T-cell (primary cell): ENCODE results near the gene CBFA2T2. TPM values are rescaled to one million over a fixed set of nuclear protein-coding genes. Genes with fewer than 3 reads are reported as not detected.
"Not testable (repeated sequence)": the region's sequence is repeated elsewhere in the genome, so short reads cannot be mapped to it uniquely, and the experiment has no call there.

Experiments used
- ATAC-seq, 4 experiments: fragments of 200-7000 bp in 3 of 4; fragments of 150-1000 bp in 1 of 4; cut with Tn5 transposase; replicated peaks in 1 of 4; 1 replicate in 3 of 4; 2 replicates in 1 of 4; pipeline ENCODE4 v1.10.0; 2021; ENCODE audit warnings: moderate library complexity in 3 of 4, mild to moderate bottlenecking in 2 of 4, moderate number of reproducible peaks in 1 of 4
- CTCF ChIA-PET, 2 donors: fragments of 300-600 bp; sonication (Branson Sonifier 250); formaldehyde crosslinking; loops; one replicate each; lab custom pipeline; 2022; ENCODE audit warnings: antibody characterized with exemption in 2 of 2; lab: Charles Lee
- POLR2A ChIA-PET, 2 donors: fragments of 300-600 bp; sonication (Branson Sonifier 250); formaldehyde crosslinking; loops; one replicate each; lab custom pipeline; 2022; ENCODE audit warnings: antibody characterized with exemption in 2 of 2; lab: Charles Lee
- DNase-seq, 35 experiments: peaks; one replicate each; pipeline versions ENCODE4 v3.0.0 to v3.0.0-alpha.2; 2013 to 2023
- H3K27ac ChIP-seq: one replicate; pipeline ENCODE4 v1.5.1; 2013; ENCODE audit warnings: low read length
- H3K27me3 ChIP-seq, 2 experiments: replicated peaks in 1 of 2; 1 replicate in 1 of 2; 2 replicates in 1 of 2; pipeline versions ENCODE4 v1.6.1 to v1.7.0; 2013; ENCODE audit warnings: low read length in 1 of 2, mixed read lengths in 1 of 2; ENCODE audit not compliant: control insufficient read depth in 2 of 2, insufficient read depth in 2 of 2; ENCODE audit errors: extremely low read depth in 1 of 2
- H3K36me3 ChIP-seq, 2 donors: 1 replicate in 1 of 2; 2 replicates in 1 of 2; pipeline versions ENCODE4 v1.6.1 to v1.7.0; 2013; ENCODE audit warnings: low read length in 1 of 2; ENCODE audit not compliant: control insufficient read depth in 2 of 2, insufficient read depth in 1 of 2; ENCODE audit errors: extremely low read depth in 1 of 2
- H3K4me1 ChIP-seq, 2 experiments: 1 replicate in 1 of 2; 2 replicates in 1 of 2; pipeline versions ENCODE4 v1.6.1 to v1.7.0; 2013; ENCODE audit warnings: low read length in 2 of 2, mixed read lengths in 1 of 2; ENCODE audit not compliant: insufficient read depth in 2 of 2, control insufficient read depth in 1 of 2; ENCODE audit errors: extremely low read depth in 1 of 2
- H3K4me3 ChIP-seq, 2 donors: 1 replicate in 1 of 2; 2 replicates in 1 of 2; pipeline versions ENCODE4 v1.5.1 to v1.7.0; 2013; ENCODE audit warnings: mild to moderate bottlenecking in 2 of 2, low read length in 1 of 2, moderate library complexity in 1 of 2; ENCODE audit not compliant: control insufficient read depth in 1 of 2; ENCODE audit errors: extremely low read depth in 1 of 2
- H3K9me3 ChIP-seq: 2 replicates; pipeline ENCODE4 v1.7.0; 2013
- H3K27ac Mint-ChIP-seq, 2 donors: one replicate each; pipeline ENCODE4 v1.8.0; 2020 to 2021; ENCODE audit warnings: mild to moderate bottlenecking in 2 of 2, mixed read lengths in 2 of 2
- H3K27me3 Mint-ChIP-seq, 2 donors: one replicate each; pipeline ENCODE4 v1.8.0; 2021 to 2022; ENCODE audit warnings: mixed read lengths in 2 of 2
- H3K36me3 Mint-ChIP-seq: one replicate; pipeline ENCODE4 v1.8.0; 2021; ENCODE audit warnings: mixed read lengths
- H3K4me1 Mint-ChIP-seq, 3 donors: one replicate each; pipeline ENCODE4 v1.8.0; 2020 to 2022; ENCODE audit warnings: mixed read lengths in 3 of 3, mild to moderate bottlenecking in 1 of 3
- H3K4me3 Mint-ChIP-seq, 3 donors: one replicate each; pipeline ENCODE4 v1.8.0; 2020 to 2022; ENCODE audit warnings: mild to moderate bottlenecking in 3 of 3, mixed read lengths in 3 of 3, moderate library complexity in 3 of 3
- H3K9me3 Mint-ChIP-seq, 3 donors: one replicate each; pipeline ENCODE4 v1.8.0; 2020 to 2022; ENCODE audit warnings: mixed read lengths in 3 of 3
- WGBS: methylation state at CpG from one replicate; pipeline ENCODE4 v1.1.5; 2013; ENCODE audit warnings: missing lambda C conversion rate; ENCODE audit not compliant: insufficient coverage; 5-methylcytosine and 5-hydroxymethylcytosine counted together
- total RNA-seq, 35 experiments: library from RNA in 6 of 35; stranded (reverse) in 6 of 35; fragments of 120-200 nt in 1 of 35; gene quantifications; one replicate each; pipeline versions ENCODE4 v1.2.1 to v1.2.4 and lab custom pipeline; 2013 to 2026

CBFA2T2 gene
- total RNA-seq, 5 donors from 2014 or later (not counting 1 experiment from before 2014, with no cell fraction given), result 25.2 to 34.2 (median 31.0) TPM

- Histone ChIP-seq H3K27me3 (no peaks in the 10 kb centered on the region), H3K4me3 (no peak overlapping the region), H3K36me3 (peaks cover 13 to 63% of the 10 kb centered on the region in 2 donors), H3K9me3 (no peaks in the 10 kb centered on the region), H3K4me1 (peaks cover 3 to 17% of the 10 kb centered on the region in 2 experiments), H3K27ac (no peak overlapping the region)
- Mint-ChIP-seq H3K9me3 (no peaks in the 10 kb centered on the region), H3K4me1 (peaks cover 8 to 15% (median 15%) of the 10 kb centered on the region in 3 donors), H3K36me3 (peaks cover 53% of the 10 kb centered on the region), H3K4me3 (no peak overlapping the region), H3K27me3 (no peaks in the 10 kb centered on the region), H3K27ac (no peak overlapping the region)
- ChIA-PET CTCF (no interaction called here), POLR2A (no interaction called here)
- no peak for DNase-seq
- WGBS, result 67% methylated on average over 1 of the region's 5 CpGs
- no peak for ATAC-seq
These were observed 140.1 kb downstream of the CBFA2T2 start for GRCh38 chr20:33629979-33630378.

- Mint-ChIP-seq H3K9me3 (no peaks in the 10 kb centered on the region), H3K27ac (no peak overlapping the region), H3K36me3 (peaks cover 48% of the 10 kb centered on the region), H3K4me3 (no peak overlapping the region), H3K27me3 (no peaks in the 10 kb centered on the region), H3K4me1 (peaks cover 5 to 11% (median 9%) of the 10 kb centered on the region in 3 donors)
- no peak overlapping the region for H3K27ac ChIP-seq
- ChIA-PET CTCF (no interaction called here), POLR2A (interaction anchor here in 1 of 2 donors (0.5 kb wide), 1 partner anchor 176 kb away, joined by 6 read pairs; no protein-coding TSS in a partner anchor)
- no peaks in the 10 kb centered on the region for H3K9me3 ChIP-seq
- no peaks in the 10 kb centered on the region for H3K27me3 ChIP-seq
- peaks cover 3 to 13% of the 10 kb centered on the region in 2 experiments for H3K4me1 ChIP-seq
- ATAC-seq, result no peak
- H3K4me3 ChIP-seq, result no peak overlapping the region
- peaks cover 13 to 63% of the 10 kb centered on the region in 2 donors for H3K36me3 ChIP-seq
- WGBS, result 89% methylated on average over 1 of the region's 4 CpGs
- no peak for DNase-seq
These were observed 140.6 kb downstream of the CBFA2T2 start for GRCh38 chr20:33630507-33630906.

DNA sequence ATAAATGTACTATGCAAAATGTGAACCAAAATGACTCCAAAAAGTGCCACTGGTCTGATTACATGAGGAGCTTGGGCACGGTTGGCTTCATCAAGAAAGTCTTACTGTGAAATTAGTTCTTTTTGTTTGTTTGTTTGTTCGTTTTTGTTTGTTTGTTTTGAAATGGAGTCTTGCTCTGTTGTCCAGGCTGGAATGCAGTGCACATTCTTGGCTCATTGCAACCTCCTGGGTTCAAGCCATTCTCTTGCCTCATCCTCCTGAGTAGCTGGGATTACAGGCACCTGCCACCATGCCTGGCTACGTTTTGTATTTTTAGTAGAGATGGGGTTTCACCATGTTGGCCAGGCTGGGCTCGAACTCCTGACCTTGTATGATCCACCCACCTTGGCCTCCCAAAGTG is 142.0 kb downstream of the CBFA2T2 start:
- H3K4me1 ChIP-seq, H3K4me3 ChIP-seq, H3K4me1 Mint-ChIP-seq, ATAC-seq, H3K9me3 ChIP-seq, H3K27me3 ChIP-seq, H3K9me3 Mint-ChIP-seq, CTCF ChIA-PET, H3K27ac Mint-ChIP-seq, DNase-seq, POLR2A ChIA-PET, H3K27me3 Mint-ChIP-seq, H3K4me3 Mint-ChIP-seq, H3K27ac ChIP-seq: not testable (repeated sequence)
- 83% methylated on average over 1 of the region's 4 CpGs for WGBS
- H3K36me3 Mint-ChIP-seq, result peaks cover 46% of the 10 kb centered on the region
- H3K36me3 ChIP-seq, result peaks cover 9 to 60% of the 10 kb centered on the region in 2 donors

DNA sequence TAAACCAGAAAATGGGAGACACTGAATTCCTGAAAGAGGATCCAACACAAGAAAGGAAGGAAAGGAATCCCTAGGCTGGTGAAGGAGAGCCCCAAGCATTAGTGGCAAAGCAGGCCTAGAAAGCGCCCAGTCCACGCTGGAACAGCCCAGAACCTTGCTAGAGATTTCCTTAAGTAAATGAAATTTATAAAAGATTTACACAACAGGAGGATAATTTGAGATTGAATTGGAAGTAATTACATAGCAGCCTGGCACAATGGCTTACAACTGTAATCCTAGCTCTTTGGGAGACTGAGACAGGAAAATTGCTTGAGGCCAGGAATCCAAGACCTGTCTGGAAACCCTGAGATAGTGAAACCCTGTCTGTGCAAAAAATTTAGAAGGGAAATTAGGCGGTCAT is 145.4 kb downstream of the CBFA2T2 start:
- DNase-seq (no peak), ATAC-seq (no peak)
- peak overlapping the region in 1 of 2 donors; percentile 28 for H3K27ac Mint-ChIP-seq
- Histone ChIP-seq H3K27ac (no peak overlapping the region), H3K27me3 (no peaks in the 10 kb centered on the region), H3K4me1 (peaks cover 3 to 7% of the 10 kb centered on the region in 2 experiments), H3K36me3 (peaks cover 13 to 52% of the 10 kb centered on the region in 2 donors), H3K4me3 (no peak overlapping the region), H3K9me3 (no peaks in the 10 kb centered on the region)
- H3K9me3 Mint-ChIP-seq, result no peaks in the 10 kb centered on the region
- H3K4me1 Mint-ChIP-seq, result peaks cover 5 to 8% (median 6%) of the 10 kb centered on the region in 3 donors
- CTCF ChIA-PET, result interaction anchor here in 1 of 2 donors (0.6 kb wide), 1 partner anchor 1807 kb away, joined by 3 read pairs; no protein-coding TSS in a partner anchor
- POLR2A ChIA-PET, result no interaction called here
- peaks cover 38% of the 10 kb centered on the region for H3K36me3 Mint-ChIP-seq
- 100% methylated on average over 1 of the region's 3 CpGs for WGBS
- H3K4me3 Mint-ChIP-seq, result no peak overlapping the region
- H3K27me3 Mint-ChIP-seq, result no peaks in the 10 kb centered on the region

DNA sequence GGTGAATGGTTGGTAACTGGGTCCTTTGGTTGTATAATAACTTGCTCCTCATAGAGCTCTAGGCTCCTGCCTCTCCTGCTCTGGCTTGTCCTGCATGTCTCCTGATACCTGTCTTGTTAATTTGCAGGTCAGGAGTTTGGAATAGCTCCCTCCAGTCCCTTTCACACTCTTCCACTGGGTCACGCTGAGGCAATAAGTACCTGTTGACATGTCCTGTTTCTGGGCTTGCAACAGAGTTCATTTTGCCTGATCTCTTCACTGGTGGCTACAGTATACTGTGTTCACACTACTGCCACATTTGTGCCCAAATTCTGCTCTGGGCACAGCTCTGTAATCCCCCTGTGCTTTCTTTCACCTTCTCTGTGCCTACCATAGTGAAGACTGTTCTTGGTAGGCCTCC is 146.9 kb downstream of the CBFA2T2 start:
- Mint-ChIP-seq H3K36me3 (peaks cover 32% of the 10 kb centered on the region), H3K9me3 (no peaks in the 10 kb centered on the region), H3K27me3 (no peaks in the 10 kb centered on the region), H3K4me1 (peaks cover 5 to 8% (median 6%) of the 10 kb centered on the region in 3 donors), H3K27ac (no peak overlapping the region), H3K4me3 (no peak overlapping the region)
- Histone ChIP-seq H3K4me3 (no peak overlapping the region), H3K9me3 (no peaks in the 10 kb centered on the region), H3K27me3 (no peaks in the 10 kb centered on the region), H3K36me3 (peaks cover 14 to 55% of the 10 kb centered on the region in 2 donors), H3K27ac (no peak overlapping the region), H3K4me1 (peaks cover 3 to 7% of the 10 kb centered on the region in 2 experiments)
- ATAC-seq, result no peak
- no peak for DNase-seq
- ChIA-PET CTCF (no interaction called here), POLR2A (no interaction called here)
- WGBS, result 100% methylated on average over 1 of the region's 1 CpG

- Histone ChIP-seq H3K27me3 (no peaks in the 10 kb centered on the region), H3K27ac (no peak overlapping the region), H3K36me3 (peaks cover 14 to 66% of the 10 kb centered on the region in 2 donors), H3K9me3 (no peaks in the 10 kb centered on the region), H3K4me3 (no peak overlapping the region), H3K4me1 (no peaks in the 10 kb centered on the region)
- CTCF ChIA-PET, result no interaction called here
- no peaks in the 10 kb centered on the region for H3K9me3 Mint-ChIP-seq
- H3K4me3 Mint-ChIP-seq, result no peak overlapping the region
- DNase-seq (no peak), ATAC-seq (no peak)
- 95% methylated on average over 13 of the region's 13 CpGs for WGBS
- peaks cover 41% of the 10 kb centered on the region for H3K36me3 Mint-ChIP-seq
- POLR2A ChIA-PET, result no interaction called here
- no peak overlapping the region for H3K27ac Mint-ChIP-seq
- H3K4me1 Mint-ChIP-seq, result no peaks in the 10 kb centered on the region
- no peaks in the 10 kb centered on the region for H3K27me3 Mint-ChIP-seq
These were observed 150.4 kb downstream of the CBFA2T2 start for GRCh38 chr20:33640287-33640686.
